Adrenal gland (tissue), 5 donors: ENCODE measurements around the gene FLT1.

Experiments
- POLR2A ChIP-seq, 2 donors: fragments of 450-650 bp; IDR thresholded peaks; one replicate each; pipeline ENCODE4 v1.6.1; 2017; ENCODE audit warnings: antibody characterized with exemption in 2 of 2, mild to moderate bottlenecking in 2 of 2, moderate library complexity in 1 of 2
- TF ChIP-seq, protein P1 (sequence below), 6 experiments: fragments of 450-650 bp in 4 of 6; fragments of 200-600 bp in 2 of 6; sonication (generic) in 1 of 6; IDR thresholded peaks; 1 replicate in 5 of 6; 2 replicates in 1 of 6; pipeline versions ENCODE4 v1.5.1 to v1.8.0; 2016 to 2021; ENCODE audit warnings: antibody characterized with exemption in 6 of 6, mild to moderate bottlenecking in 2 of 6, moderate library complexity in 1 of 6
- donor health status: DM: no; HTN: no; CAD: no.

DNA sequence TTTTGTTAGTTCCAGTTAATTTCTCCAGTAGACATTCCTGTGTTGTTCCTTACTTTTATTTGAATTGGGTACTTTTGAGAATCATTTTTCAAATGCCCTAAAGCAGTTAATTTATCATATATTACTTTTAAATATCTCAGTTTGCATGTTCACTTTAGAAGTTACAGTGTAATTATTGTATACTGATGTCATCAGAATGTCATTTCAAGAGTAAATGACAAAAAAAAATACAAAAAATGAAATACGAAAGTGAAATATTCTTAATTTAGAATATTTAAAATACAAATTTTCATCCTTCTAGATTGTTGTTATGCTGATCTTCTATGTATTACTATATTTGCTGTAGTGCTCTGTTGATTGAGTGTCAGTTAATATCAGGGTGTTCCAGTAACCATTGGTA is 242.4 kb downstream of the FLT1 start:
- TF ChIP-seq, protein P1, sequence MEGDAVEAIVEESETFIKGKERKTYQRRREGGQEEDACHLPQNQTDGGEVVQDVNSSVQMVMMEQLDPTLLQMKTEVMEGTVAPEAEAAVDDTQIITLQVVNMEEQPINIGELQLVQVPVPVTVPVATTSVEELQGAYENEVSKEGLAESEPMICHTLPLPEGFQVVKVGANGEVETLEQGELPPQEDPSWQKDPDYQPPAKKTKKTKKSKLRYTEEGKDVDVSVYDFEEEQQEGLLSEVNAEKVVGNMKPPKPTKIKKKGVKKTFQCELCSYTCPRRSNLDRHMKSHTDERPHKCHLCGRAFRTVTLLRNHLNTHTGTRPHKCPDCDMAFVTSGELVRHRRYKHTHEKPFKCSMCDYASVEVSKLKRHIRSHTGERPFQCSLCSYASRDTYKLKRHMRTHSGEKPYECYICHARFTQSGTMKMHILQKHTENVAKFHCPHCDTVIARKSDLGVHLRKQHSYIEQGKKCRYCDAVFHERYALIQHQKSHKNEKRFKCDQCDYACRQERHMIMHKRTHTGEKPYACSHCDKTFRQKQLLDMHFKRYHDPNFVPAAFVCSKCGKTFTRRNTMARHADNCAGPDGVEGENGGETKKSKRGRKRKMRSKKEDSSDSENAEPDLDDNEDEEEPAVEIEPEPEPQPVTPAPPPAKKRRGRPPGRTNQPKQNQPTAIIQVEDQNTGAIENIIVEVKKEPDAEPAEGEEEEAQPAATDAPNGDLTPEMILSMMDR (IDR thresholded peaks at IDR 0.05): no peak
- no peak for TF ChIP-seq POLR2A (IDR thresholded peaks at IDR 0.05)
